HG02943 (cell line): ENCODE results near the gene JAG1.
"Not testable (repeated sequence)": the region's sequence is repeated elsewhere in the genome, so short reads cannot be mapped to it uniquely, and the experiment has no call there.

ENCODE experiments used
- ATAC-seq: cut with Tn5 transposase; IDR thresholded peaks from one replicate; pipeline ENCODE4 v1.9.1; 2021; ENCODE audit warnings: mild to moderate bottlenecking, low read depth, moderate library complexity; ENCODE audit not compliant: unreplicated experiment

JAG1 gene

DNA sequence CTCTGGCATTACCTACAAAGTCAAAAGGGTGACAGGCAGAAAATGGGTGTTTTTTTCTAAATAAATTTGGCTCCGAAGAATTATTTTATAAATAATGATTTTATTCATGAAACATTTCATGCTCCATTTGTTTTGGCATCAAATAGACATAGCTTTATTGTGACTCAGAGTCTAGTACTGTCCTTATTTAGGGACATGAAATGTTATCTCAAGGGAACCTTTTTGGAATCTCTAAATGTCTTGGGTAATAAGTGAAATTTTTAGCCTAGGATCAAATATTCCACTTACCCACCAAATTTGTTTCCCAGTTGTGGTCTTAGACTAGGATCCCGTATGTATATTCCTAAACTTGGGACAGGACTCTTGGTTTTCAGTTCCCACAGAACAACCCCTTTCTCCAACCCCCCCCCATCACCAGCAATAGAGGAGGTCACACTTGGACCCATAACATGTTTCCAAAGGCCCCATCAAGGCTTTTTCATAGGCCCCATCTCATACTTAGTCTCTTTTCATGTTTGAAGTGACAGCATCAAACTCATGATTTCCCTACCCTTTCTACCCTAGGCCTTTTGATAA lies 81.8 kb downstream of the JAG1 start:
- ATAC-seq, result no peak

DNA sequence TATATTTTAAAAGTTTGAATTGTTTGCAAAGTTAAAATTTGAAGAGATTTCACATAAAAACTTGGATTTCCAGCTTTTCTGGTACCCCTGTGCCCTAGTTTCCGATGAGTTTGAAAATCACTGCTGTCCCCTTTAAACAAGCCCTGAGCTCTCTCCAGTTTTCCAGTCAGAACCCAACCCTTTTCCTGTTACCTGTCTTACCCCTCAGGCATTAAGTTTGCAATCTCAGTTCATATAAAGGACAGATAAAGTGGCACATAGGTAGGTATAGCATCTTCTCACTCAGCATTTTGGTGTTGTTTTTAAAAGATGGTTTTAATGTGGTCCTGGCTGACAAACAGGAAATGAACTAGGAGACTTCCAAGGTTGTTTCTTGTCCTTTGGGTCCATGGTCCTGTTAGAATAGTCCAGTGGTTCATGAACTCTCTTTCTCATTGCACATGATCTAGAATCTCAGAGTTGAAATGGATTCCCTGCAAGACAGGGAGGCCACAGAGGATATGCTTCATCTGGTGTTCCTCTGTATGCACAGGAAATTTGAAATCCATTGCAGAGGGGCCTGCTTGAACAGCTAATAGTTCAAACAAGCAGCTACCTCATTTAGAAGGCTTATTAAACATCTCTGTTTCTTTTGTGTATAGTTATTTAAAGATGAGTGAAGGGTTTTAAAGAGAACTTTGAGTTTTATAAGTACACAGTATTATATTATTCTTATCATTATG lies 82.7 kb downstream of the JAG1 start:
- no peak for ATAC-seq

DNA sequence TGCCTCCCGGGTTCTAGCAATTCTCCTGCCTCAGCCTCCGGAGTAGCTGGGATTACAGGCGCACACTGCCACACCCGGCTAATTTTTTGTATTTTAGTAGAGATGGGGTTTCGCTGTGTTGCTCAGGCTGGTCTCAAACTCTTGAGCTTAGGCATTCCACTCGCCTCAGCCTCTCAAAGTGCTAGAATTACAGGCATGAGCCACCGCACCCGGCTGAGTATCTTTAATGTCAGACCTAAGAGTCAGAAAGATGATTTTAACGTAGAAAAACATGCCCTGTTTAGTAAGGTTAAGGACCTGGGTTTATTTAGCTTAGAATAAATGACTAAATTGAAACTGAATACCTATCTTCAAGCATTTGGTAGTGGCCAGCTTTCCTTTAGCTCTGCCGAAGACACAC lies 83.4 kb downstream of the JAG1 start:
- not testable (repeated sequence) for ATAC-seq
